ENCODE results near the gene SMCR8.
"Not testable (repeated sequence)": the region's sequence is repeated elsewhere in the genome, so short reads cannot be mapped to it uniquely, and the experiment has no call there.

The SMCR8 gene, protein sequence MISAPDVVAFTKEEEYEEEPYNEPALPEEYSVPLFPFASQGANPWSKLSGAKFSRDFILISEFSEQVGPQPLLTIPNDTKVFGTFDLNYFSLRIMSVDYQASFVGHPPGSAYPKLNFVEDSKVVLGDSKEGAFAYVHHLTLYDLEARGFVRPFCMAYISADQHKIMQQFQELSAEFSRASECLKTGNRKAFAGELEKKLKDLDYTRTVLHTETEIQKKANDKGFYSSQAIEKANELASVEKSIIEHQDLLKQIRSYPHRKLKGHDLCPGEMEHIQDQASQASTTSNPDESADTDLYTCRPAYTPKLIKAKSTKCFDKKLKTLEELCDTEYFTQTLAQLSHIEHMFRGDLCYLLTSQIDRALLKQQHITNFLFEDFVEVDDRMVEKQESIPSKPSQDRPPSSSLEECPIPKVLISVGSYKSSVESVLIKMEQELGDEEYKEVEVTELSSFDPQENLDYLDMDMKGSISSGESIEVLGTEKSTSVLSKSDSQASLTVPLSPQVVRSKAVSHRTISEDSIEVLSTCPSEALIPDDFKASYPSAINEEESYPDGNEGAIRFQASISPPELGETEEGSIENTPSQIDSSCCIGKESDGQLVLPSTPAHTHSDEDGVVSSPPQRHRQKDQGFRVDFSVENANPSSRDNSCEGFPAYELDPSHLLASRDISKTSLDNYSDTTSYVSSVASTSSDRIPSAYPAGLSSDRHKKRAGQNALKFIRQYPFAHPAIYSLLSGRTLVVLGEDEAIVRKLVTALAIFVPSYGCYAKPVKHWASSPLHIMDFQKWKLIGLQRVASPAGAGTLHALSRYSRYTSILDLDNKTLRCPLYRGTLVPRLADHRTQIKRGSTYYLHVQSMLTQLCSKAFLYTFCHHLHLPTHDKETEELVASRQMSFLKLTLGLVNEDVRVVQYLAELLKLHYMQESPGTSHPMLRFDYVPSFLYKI
- long read RNA-seq, donor 1, full-length matches to known transcripts = 6 of 6 reads
- long read RNA-seq, donor 1, partial matches to known transcripts = 0 of 6 reads
- long read RNA-seq, donor 1, other reads (novel, unspliced or antisense) = 0 of 6 reads
- long read RNA-seq, donor 2, full-length matches to known transcripts = 3 of 11 reads
- long read RNA-seq, donor 2, partial matches to known transcripts = 8 of 11 reads
- long read RNA-seq, donor 2, other reads (novel, unspliced or antisense) = 0 of 11 reads
- long read RNA-seq, donor 3, full-length matches to known transcripts = 2 of 17 reads
- long read RNA-seq, donor 3, partial matches to known transcripts = 7 of 17 reads
- long read RNA-seq, donor 3, other reads (novel, unspliced or antisense) = 8 of 17 reads
- long read RNA-seq, donor 4, full-length matches to known transcripts = 9 of 80 reads
- long read RNA-seq, donor 4, partial matches to known transcripts = 71 of 80 reads
- long read RNA-seq, donor 4, other reads (novel, unspliced or antisense) = 0 of 80 reads
- long read RNA-seq, donor 5, full-length matches to known transcripts = 7 of 135 reads
- long read RNA-seq, donor 5, partial matches to known transcripts = 128 of 135 reads
- long read RNA-seq, donor 5, other reads (novel, unspliced or antisense) = 0 of 135 reads
- long read RNA-seq, donor 6, full-length matches to known transcripts = 8 of 8 reads
- long read RNA-seq, donor 6, partial matches to known transcripts = 0 of 8 reads
- long read RNA-seq, donor 6, other reads (novel, unspliced or antisense) = 0 of 8 reads
- long read RNA-seq, donor 7 = 0 reads
- long read RNA-seq, donor 8, full-length matches to known transcripts = 5 of 35 reads
- long read RNA-seq, donor 8, partial matches to known transcripts = 6 of 35 reads
- long read RNA-seq, donor 8, other reads (novel, unspliced or antisense) = 24 of 35 reads

DNA sequence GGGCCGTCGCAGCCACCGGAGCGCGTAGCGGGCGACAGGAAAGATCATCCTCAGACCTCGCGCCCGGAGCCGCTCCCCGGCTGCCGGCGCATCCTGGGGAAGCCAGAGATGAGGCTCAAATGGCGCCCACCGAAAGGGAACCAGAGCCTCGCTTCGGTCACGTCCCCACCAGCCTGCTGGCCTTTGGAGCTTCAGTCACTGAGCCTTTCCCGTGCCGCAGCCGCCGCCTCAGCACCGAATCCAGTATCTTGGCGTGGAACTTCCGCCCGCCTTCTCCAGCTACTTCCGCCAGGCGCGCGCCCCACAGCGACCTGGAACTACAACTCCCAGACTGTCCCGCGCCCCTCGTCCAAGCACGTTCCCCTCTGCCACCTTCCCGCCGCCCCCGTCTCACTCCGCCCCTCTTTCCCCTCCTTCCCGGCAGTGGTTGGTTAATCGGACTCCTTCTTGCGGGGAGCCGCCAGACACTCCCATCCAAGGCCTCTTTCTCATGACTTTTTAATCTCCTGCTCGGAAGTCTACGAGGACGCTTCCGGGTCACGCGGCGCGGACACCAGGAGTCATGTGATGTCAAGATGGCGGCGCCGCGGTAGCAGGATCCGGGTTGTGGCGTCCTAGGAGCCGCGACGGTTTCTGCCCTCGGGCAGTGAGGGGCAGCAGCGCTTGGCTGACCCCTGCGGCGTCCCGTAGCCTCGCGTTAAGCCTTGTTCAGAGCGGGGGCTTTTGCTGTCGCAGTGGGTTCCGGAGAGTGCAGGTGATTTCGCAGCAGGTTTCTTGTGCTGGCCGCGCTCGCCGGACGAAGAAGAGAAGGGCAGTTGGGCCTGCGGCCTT lies at the start of gene SMCR8, which contains the start of gene TOP3A:
Gene SMCR8, plus strand, starts transcription at position 563 of the 831 bp plus-strand sequence. CDS start 497 bp downstream, outside the sequence.
Gene TOP3A, minus strand, starts transcription at position 264 of the 831 bp plus-strand sequence. Its CDS starts 216 bp downstream, at position 48.
- DNase-seq = peak; percentile 87

DNA sequence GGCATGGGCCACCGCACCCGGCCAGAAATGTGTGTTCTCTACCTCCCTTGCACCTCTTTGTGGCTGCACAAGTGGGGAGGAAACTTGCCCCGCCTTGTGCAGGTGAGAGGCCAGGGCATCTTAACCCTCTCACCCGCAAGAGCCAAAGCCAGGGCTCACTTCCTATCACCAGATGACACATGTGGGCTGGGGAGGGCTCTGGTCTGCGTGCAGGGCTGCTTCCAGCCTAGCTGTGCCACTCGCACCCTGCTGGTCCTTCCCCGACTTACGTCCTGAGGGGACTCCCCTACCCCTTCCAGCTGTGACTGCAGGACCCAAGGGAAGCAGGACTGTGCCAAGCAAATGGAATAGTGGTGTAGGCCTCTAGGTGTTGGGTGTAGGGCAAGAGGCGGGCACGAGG lies 47.7 kb upstream of the SMCR8 start:
- no peak for DNase-seq

DNA sequence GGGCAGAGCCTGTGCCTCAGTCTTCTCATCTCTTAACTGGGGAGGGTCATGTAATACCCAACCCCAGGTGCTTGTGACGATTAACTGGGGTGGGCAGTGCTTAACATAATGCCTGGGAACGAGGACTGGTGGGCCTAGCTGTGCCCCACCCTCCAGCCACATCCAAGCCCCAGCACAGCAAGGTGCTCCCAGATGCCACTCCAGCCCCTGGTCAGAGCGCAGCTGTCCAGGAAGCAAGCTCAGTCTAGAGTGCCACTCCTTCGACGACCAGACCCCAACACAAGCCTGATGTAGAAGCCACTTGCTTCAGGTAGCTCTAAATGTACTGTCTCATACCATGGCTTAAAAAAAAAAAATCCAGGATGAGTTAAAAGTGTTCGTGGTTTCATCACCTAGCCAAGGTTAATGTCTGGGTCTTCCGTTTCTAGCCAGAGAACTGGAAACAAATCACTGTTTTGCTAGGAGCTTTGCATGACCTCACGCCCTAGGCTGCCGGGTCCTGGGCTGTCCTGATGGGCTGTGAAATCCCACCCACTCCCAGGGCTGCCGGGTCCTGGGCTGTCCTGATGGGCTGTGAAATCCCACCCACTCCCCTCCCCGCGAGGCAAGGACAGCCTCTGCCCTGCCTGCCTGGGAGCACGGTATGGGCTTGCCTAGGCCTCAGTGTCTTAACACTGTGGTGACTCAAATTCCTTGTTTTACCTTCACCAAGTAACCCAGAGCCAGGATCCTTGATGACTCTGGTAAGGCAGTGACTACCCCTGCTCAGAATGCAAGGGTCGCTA lies 47.0 kb upstream of the SMCR8 start:
- no peak for DNase-seq

DNA sequence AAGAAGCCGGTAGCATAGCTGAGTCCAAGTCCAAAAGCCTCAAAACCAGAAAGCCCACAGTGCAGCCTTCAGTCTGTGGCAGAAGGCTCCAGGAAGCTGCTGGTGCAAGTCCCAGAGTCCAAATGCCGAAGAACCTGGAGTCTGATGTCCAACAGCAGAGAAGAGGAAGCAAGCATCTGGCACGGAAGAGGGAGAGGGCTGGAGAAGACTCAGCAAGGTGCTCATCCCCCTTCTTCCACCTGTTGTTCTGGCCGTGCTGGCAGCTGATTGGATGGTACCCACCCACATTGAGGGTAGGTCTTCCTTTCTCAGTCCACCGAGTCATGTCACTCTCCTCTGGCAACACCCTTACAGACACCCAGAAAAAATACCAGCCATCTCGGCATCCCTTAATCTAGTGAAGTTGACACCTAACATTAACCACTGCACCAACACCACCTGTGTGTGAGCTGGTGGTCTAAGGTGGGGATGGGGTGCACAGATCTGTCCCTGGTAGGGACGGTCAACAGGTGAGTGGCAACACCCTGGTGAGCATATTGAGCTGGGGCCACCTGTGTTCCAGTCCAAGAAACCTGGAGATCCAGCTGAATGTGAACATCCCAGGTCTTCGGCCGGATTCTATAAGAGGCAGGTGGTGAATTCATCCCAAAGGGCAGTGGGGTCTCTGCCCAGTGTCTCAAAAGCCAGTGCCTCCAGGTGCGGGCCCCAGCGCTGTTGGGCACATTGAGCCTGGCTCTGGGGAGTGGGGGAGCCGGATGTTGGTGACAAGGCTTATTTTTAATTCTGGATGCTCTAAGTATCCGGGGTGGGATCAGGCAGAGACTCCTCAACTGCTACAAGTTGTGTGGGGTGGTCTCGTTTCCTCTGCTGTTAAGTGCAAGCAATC lies 44.8 kb upstream of the SMCR8 start:
- DNase-seq = no peak

DNA sequence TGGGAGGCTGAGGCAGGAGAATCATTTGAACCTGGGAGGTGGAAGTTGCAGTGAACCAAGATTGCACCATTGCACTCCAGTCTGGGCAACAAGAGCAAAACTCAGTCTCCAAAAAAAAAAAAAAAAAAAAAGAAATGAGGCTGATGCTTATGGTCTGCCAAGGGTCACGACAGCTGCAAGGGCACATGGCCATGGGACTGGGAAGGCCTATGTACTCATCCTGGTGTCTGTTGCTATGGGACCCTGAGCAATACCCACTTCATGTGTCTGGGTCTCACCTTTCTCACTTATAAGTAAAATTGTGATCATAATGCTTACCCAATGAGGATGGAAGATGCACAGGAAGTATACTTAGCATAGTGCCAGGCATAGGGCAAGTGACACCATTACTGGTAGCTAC lies 38.0 kb upstream of the SMCR8 start:
- no peak for DNase-seq

DNA sequence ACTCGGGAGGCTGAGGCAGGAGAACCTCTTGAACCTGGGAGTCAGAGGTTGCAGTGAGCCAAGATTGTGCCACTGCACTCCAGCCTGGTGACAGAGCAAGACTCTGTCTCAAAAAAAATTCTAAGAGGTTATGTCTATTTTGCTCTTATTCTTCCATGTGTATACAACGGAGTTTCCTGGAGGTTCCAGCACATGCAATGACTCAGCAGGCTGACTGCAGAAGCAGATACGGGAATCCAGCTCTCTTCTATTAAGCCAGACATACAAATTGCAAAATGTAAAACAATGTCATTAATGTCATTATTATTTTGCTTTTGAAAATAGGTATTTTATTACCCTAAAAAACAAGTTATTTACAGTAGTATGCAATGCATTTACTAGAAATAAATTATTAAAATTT lies 36.2 kb upstream of the SMCR8 start:
- no peak for DNase-seq

DNA sequence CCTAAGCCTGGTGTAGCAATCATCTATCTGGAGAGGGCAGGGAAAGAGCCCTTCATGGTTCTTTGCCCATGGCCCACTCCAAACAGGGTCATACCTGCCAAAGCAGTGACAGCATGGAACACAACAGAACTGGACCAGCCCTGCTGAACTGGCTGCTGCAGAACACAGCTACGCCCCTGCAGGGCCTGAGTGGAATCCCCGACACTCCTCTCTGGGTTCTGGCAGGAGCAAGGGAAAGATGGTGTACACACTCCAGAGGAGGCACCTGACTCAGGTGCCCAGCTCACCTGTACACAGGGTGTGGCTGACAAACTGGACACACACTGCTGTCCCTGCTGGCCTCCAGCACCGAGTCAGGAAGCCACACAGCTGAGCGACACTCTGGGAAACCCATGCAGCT lies 34.8 kb upstream of the SMCR8 start:
- DNase-seq = no peak

DNA sequence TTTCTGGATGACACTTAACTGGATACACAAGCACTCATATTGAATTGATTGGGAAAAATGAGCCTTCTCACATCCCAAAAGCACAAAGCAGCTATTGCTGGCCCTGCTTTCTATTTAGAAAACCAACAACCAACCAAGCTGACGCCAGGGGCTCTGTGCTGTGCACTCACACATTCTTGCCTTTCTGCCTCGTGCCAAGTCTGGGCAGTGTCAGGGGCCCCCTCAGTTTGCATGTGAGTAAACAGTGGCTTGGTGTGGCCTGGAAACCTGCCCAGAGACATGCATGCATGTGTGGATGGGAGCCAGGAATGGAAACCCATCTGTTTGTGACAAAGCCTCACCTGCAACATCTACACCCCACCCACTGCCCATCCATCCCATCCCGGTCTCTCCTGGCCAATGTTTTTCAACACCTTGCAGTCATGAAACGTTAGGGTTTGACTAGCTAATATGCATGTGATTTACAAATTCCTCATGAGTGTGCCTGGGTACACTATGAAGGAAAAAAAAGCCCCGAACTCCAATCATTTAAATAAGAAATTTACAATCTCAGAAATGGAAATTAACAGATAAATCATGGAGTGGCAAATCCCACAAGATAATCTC lies 34.2 kb upstream of the SMCR8 start:
- DNase-seq = no peak

DNA sequence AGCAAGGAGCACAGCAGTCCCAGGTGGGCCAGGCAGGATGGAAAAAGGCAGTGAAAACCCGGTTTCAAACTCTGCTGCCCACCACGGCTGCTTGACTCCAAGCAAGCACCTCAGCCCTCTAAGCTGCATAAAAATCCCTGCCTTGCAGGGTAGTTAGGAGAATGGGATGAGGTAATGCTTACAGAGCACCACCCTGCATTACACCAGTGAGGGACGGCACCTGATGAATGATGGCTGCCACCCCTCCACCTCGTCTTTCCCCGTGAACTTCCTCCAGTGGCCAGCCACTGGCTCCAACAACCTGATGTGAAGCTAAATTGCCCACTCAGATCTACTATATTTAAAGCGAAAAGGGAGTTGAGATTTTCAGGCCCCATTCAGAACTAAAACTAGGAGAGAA lies 33.3 kb upstream of the SMCR8 start:
- DNase-seq = no peak

DNA sequence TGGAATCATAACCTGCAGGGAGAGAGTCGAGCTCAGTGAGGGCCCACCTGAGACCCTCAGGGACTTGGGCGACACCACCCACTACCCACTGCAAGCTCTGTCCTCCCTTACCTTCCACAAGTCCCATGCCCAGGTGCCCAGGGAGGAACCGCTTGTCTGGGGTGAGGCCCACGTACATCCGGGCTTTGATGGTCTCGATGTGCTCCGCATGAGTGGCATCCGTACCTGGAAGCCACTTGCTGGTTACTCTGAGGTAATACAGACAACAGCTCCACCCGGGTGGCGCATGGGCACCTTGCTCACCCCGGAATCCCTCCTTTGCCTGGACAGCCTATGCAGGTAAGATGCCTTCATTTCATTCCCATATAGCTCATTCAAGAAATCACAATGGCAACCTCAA lies 29.8 kb upstream of the SMCR8 start:
- DNase-seq = no peak

DNA sequence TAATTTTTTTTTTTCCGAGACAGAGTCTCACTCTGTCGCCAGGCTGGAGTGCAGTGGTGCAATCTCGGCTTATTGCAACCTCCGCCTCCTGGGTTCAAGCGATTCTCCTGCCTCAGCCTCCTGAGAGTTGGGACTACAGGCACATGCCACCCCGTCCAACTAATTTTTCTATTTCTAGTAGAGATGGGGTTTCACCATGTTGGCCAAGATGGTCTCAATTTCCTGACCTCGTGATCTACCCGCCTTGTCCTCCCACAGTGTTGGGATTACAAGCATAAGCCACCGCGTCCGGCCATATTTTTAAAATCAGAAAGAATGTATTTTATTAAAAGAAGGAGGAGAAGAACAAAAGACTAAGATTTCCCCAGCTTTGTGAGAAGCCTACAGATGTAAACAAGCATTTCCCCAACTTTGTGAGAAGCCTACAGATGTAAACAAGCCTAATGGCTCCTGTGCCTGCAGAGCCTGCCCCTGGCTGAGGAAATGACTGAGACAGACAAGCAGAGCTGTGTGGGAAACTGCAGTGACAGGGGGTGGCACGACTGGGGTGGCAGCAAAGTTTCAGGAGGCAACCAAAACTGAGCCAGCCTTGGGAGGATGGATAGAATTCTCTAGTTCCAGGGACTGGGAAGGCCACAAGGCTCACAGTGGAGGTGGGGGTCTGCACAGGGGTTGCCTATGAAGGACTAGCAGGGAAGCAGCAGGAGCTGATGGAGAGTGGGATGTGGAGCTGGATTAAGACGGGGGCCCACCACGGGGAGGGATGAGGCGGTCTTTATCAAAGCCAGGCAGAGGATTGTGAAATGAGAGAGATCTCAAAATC lies 23.2 kb upstream of the SMCR8 start:
- DNase-seq = no peak

DNA sequence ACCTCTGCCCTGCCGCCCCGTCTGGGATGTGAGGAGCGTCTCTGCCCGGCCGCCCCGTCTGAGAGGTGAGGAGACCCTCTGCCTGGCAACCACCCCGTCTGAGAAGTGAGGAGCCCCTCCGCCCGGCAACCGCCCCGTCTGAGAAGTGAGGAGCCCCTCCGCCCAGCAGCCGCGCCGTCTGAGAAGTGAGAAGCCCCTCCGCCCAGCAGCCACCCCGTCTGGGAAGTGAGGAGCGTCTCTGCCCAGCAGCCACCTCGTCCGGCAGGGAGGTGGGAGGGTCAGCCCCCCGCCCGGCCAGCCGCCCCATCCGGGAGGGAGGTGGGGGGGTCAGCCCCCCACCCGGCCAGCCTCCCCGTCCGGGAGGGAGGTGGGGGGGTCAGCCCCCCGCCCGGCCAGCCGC lies 17.0 kb upstream of the SMCR8 start:
- DNase-seq = not testable (repeated sequence)

DNA sequence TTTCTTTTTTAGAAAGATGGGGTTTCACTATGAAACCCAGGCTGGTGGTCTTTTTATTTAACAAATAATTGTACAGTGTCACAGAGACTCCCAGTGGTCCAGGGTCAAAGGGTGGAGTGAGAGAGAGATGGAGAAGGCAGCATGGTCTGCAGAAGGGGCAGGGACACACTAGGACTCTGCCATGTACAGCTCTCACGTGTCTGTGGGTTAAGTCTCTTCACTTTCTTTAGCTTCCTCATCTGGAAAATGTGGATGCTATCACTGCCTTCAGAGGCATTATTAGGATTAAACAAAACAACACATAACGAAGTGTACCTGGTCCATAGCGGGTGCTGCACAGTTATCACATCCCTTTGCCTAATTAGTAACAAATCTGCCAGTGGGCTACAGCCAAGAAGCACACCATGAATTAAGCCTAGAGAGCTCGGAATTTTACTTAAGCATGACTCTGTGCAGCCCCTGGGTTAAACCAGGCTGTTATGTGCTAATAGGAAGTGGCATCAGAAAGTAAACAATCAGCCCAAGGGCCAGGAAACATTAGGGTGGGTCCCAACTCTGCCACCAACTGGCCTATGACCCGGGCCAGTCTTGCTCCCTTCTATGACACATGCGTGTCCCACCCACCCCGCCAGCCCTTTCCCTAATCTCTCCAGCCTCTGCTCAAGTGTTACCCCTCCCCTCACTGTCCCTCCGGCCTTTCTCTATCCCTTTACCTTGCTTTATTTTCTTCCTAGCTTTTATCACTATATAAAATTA lies 14.2 kb upstream of the SMCR8 start:
- no peak for DNase-seq

DNA sequence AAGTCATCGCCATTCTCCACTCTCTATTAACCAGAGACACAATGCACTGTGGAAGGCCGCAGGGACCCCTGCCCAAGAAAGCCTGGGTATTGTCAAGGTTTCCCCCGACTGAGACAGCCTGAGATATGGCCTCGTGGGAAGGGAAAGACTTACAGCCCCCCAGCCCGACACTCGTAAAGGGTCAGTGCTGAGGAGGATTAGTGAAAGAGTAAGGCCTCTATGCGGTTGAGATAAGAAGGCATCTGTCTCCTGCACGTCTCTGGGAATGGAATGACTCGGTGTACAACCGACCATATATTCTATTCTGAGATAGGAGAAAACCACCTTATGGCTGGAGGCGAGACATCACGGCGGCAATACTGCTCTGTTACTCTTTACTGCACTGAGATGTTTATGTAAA lies 11.9 kb upstream of the SMCR8 start:
- DNase-seq = not testable (repeated sequence)

DNA sequence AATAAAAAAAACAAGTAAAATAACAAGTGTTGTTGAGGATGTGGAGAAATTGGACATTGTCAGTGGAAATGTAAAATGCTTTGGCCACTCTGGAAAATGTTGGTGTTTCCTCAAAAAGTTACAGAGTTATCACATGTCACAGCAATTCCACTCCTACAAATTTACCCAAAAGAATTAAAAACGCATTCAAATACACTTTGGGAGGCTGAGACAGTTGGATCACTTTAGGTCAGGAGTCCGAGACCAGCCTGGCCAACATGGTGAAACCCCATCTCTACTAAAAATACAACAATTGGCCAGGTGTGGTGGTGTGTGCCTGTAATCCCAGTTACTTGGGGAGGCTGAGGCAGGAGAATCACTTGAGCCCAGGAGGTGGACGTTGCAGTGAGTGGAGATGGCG lies 5.9 kb upstream of the SMCR8 start:
- DNase-seq = no peak

DNA sequence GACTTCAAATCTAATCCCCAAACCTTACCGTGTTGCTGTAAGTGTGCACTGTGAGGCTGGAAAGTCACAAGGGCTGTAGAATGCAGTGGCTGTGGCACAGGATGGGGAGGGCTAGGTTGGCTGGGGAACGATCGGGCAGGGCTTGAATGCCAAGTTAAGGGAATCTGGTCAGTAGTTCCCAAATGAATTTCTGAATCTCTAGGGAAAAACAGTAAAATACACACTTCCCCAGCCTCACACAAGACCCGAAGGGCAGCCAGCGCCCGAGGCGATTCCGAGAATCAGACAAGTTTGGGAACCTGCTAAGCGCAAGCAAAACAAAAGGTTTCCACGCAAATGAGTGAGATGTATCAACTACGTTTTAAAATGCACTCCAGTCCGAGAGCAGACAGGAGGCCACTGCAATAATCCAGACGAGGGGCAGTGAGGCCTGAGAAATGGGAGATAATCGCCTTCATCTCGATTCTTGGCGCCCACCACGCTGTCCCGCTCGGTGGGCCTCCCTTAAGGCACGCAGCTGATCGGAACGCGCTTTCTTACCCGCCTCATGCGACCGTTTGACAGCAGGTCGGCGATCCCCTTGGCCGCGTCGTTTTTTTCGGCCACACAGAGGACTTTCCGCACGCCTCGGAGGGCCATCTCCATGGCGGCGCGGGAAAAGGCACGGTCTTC lies 898 bp upstream of the SMCR8 start:
- no peak for DNase-seq

All from right kidney (tissue), 9 donors.